CD4-positive, alpha-beta T cell treated with Interleukin-2 at 100 ng/mL for 4 hours (primary cell): ENCODE data around the gene ULBP2.
"Not testable (repeated sequence)": the region's sequence is repeated elsewhere in the genome, so short reads cannot be mapped to it uniquely, and the experiment has no call there.

Source experiments
- DNase-seq: peaks from one replicate; pipeline ENCODE4 v3.0.0-alpha.2; 2020; ENCODE audit warnings: low spot score

The ULBP2 gene

GRCh38 chr6:149968909-149969308, 27.1 kb downstream of the ULBP2 start:
- not testable (repeated sequence) for DNase-seq

DNA sequence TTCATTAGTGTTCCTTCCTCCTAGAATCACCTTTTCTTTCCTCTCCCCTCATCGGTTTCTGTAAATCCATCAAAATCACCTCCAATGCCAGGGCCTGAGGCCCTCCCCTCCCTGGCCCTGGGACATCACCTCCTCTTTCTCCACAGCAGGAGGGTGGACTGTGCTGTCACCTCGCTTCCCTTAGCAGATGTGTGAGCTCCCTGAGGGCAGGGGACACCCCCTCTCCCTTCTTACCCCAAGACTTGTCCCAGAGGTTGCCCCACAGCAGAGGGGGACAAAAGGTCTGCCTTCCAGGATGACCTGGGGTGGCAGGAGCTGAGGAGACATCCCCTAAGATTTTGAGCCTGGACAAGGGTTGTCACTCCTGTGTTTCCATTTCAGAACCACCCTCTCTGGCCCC, 27.8 kb downstream of the ULBP2 start:
- no peak for DNase-seq

- not testable (repeated sequence) for DNase-seq
Measured at GRCh38 chr6:149974394-149974793, 32.6 kb downstream of the ULBP2 start.

- no peak for DNase-seq
Measured at GRCh38 chr6:149974825-149975224, 33.0 kb downstream of the ULBP2 start.

GRCh38 chr6:149975400-149975799, 33.6 kb downstream of the ULBP2 start:
- DNase-seq = no peak

DNA sequence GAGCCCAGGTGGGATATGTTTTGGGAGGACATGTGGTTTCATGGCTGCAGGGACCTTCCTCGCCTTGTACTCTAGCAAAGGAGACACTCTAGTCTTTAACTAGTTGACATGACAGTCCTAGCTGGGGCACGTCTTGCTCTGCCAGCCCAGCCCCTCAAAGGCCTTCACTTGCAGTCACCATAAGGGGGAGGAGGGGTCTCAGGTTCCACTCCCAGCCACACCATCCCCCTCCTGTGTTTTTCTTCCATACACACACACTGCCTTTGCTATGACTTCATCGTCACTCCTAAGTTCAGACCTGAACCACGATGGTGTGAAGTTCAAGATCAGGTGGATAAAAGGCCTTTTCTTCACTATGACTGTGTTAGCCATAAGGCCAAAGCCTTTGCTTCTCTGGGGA, 35.4 kb downstream of the ULBP2 start:
- no peak for DNase-seq

- DNase-seq = no peak
Measured at GRCh38 chr6:149978610-149979009, 36.8 kb downstream of the ULBP2 start.

GRCh38 chr6:149979293-149979692, 37.5 kb downstream of the ULBP2 start:
- DNase-seq = no peak

- DNase-seq = no peak
Measured at GRCh38 chr6:149983145-149983544, 41.3 kb downstream of the ULBP2 start.

DNA sequence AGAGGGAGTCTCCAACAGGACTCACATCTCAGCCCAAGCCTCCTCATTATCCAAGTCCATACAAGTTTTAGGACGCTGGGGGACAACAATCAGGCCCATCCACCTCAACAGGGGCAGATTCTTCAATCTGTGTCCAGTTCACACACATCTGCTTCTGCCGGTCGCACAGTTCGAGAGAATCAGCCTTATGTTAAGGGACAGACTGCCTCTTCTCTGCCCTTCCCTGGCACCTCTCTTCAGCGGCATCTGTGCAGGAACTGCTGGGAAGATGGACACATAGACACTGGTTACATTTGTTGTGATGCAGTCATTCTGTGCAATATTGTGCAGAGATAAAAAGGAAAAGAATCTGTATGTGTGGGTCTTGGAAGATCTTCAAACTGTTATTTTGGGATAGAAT, 43.0 kb downstream of the ULBP2 start:
- no peak for DNase-seq

GRCh38 chr6:149985481-149985937, 43.7 kb downstream of the ULBP2 start:
- no peak for DNase-seq

- no peak for DNase-seq
Measured at GRCh38 chr6:149987602-149988107, 45.8 kb downstream of the ULBP2 start.

GRCh38 chr6:149988550-149989346, 46.9 kb downstream of the ULBP2 start:
- DNase-seq = no peak

DNA sequence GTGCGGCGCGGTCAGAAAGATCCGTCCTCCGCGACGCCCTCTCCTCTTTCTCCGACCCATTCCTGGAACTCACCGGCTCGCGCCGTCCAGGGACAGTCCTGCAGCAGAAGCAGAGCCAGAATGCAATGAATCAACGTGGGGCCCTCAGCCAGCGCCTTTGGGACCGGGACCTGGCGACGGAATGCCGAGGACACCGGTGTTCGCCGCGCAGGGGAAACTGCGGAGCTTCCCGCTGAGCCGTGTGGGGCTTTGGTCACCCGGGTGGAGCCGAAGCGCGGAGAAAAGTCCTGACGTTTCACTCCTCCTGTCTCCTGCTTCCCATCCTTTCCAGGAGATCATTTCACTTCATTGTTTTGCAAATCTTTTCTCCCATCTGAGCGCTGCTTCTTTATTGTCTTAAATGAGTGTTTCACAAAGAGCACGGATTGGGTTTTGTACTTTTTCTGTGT, 48.4 kb downstream of the ULBP2 start:
- DNase-seq = no peak

GRCh38 chr6:149990661-149991471, 49.1 kb downstream of the ULBP2 start:
- no peak for DNase-seq

DNA sequence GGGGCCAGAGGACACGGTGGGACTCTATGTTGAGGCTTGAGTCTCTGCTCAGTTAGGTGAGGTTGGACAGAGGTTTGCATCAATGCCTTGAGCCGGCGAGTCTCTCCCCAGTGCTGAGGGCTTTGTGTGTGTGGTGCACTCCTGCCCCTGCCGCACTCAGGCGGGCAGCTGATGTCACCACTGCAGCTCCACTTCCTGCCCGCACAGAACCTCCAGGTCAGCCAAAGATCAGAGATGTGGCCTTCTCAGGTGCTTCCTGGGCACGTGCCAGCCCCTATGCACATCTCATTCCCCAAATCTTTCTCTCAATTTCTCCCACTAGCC, 49.6 kb downstream of the ULBP2 start:
- DNase-seq = not testable (repeated sequence)

DNA sequence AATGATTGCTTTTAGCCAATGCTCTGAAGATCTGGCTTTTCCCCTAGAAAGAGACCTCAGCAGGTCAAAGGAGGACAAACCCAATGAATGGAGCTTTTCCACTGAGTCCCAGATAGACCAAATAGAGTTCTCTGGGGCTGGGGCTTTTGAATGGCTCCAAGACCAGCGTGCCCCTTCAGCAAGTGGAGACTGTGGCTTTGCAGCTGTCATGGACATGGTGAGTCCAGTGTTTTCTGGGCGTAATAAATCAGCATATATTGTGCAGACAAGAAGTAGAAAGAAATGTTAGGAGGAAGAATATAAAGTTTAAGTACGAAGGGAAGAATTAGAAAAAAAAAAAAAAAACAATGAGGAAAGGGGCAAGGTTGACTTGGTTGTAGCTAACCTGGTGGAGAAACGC, 50.0 kb downstream of the ULBP2 start:
- DNase-seq = no peak

DNA sequence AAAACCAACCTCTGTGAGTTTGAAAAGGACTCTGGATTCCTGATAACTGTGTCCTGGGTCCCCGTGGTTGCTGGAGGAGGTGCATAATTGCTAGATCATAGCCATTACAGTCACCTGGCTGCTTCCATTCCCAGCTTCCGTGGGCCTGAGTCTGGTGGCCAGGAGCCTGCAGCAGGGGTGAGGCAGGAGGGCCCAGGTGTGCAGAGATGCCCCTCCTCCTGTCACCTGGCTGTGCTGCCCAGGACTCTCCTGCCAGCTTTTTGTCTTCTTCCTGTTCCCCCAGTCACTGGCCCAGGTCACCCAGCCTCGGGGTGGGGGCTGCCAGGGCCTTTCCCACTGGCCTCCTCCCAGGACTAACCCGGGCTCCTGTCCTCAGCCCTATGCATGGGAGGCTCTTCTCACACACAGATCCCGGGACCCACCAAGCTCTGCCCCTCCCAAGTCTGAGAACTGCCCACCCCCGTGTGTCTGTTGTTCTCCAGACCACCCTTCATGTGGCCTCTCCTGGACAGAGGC, 53.5 kb downstream of the ULBP2 start:
- DNase-seq = no peak

DNA sequence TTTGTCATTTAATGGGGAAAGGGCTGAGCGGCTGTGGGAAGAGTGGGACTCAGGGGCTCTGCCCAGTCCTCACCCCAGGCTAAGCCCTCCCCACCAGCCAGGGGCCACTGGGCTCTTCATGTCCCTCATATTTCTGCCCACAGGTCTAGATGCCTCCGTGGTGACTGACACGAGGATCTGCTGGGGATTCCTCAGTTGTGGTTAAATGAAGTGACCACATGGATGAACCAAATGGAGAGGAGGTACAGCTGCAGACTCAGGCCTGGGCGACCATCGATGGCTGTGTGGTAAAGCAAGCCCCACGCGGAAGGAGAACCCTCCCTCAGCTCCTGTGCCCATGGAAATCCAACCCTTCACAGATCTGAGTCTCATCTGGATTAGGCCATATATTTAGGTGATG, 54.2 kb downstream of the ULBP2 start:
- DNase-seq = no peak
